Naive B cell (primary cell): Measurements from ENCODE around the gene MCRIP1. TPM values are rescaled to one million over a fixed set of nuclear protein-coding genes. Genes with fewer than 3 reads are reported as not detected.
A peak's percentile ranks its signal among the peaks of the same experiment; 100 is the strongest.

Experiments used
- ATAC-seq, 2 donors: fragments of 150-1000 bp; cut with Tn5 transposase; 2 replicates each; pipeline ENCODE4 v1.10.0; 2021; ENCODE audit warnings: low read depth in 2 of 2, mild to moderate bottlenecking in 2 of 2, moderate library complexity in 2 of 2
- DNase-seq: peaks from one replicate; pipeline ENCODE4 v3.0.0; 2022
- H3K27ac Mint-ChIP-seq, 6 donors: one replicate each; pipeline ENCODE4 v1.8.0; 2020 to 2022; ENCODE audit warnings: mild to moderate bottlenecking in 6 of 6, mixed read lengths in 6 of 6, moderate library complexity in 5 of 6, inconsistent platforms in 2 of 6
- H3K27me3 Mint-ChIP-seq, 3 donors: one replicate each; pipeline ENCODE4 v1.8.0; 2021 to 2022; ENCODE audit warnings: mixed read lengths in 3 of 3, mild to moderate bottlenecking in 1 of 3
- H3K36me3 Mint-ChIP-seq, 2 donors: one replicate each; pipeline ENCODE4 v1.8.0; 2020 to 2022; ENCODE audit warnings: mixed read lengths in 2 of 2, inconsistent platforms in 1 of 2, mild to moderate bottlenecking in 1 of 2
- H3K4me1 Mint-ChIP-seq, 3 donors: one replicate each; pipeline ENCODE4 v1.8.0; 2020 to 2022; ENCODE audit warnings: mixed read lengths in 3 of 3, inconsistent platforms in 1 of 3, mild to moderate bottlenecking in 1 of 3, moderate library complexity in 1 of 3
- H3K4me3 Mint-ChIP-seq, 8 donors: one replicate each; pipeline ENCODE4 v1.8.0; 2020 to 2022; ENCODE audit warnings: mild to moderate bottlenecking in 8 of 8, mixed read lengths in 8 of 8, moderate library complexity in 8 of 8, inconsistent platforms in 2 of 8
- H3K9me3 Mint-ChIP-seq, 7 donors: one replicate each; pipeline ENCODE4 v1.8.0; 2020 to 2022; ENCODE audit warnings: mixed read lengths in 7 of 7, mild to moderate bottlenecking in 5 of 7, inconsistent platforms in 2 of 7, moderate library complexity in 1 of 7
- polyA plus RNA-seq, 6 donors: library from polyadenylated mRNA; unstranded; fragments of 300-500 nt; fragmentation: Illumina TruSeq; gene quantifications; one replicate each; pipeline ENCODE4 v1.2.3, GENCODE V29; 2021; ENCODE audit warnings: low read depth in 6 of 6

MCRIP1 gene
- polyA plus RNA-seq, 6 donors from 2014 or later = 66.2 to 114 (median 77.4) TPM

GRCh38 chr17:81858170-81858966 is 25.3 kb upstream of the MCRIP1 start:
- H3K4me1 Mint-ChIP-seq = peaks cover 17 to 46% (median 33%) of the 10 kb centered on the region in 3 donors
- peak overlapping the region in 6 of 8 donors; percentile 43 to 94 (median 86) for H3K4me3 Mint-ChIP-seq
- H3K9me3 Mint-ChIP-seq = no peaks in the 10 kb centered on the region
- H3K27me3 Mint-ChIP-seq = no peaks in the 10 kb centered on the region
- H3K27ac Mint-ChIP-seq = peak overlapping the region in 1 of 6 donors; percentile 33
- DNase-seq (no peak), ATAC-seq (no peak)
- peaks cover 0 to 7% of the 10 kb centered on the region in 2 donors for H3K36me3 Mint-ChIP-seq

- Mint-ChIP-seq H3K27ac (no peak overlapping the region), H3K4me1 (peaks cover 9 to 31% (median 16%) of the 10 kb centered on the region in 3 donors), H3K9me3 (no peaks in the 10 kb centered on the region), H3K4me3 (peak overlapping the region in 1 of 8 donors; percentile 33), H3K27me3 (no peaks in the 10 kb centered on the region), H3K36me3 (peaks cover 0 to 7% of the 10 kb centered on the region in 2 donors)
- no peak for DNase-seq
- peak in 1 of 2 donors; percentile 41 for ATAC-seq
Measured at GRCh38 chr17:81854974-81855774, 22.1 kb upstream of the MCRIP1 start.

DNA sequence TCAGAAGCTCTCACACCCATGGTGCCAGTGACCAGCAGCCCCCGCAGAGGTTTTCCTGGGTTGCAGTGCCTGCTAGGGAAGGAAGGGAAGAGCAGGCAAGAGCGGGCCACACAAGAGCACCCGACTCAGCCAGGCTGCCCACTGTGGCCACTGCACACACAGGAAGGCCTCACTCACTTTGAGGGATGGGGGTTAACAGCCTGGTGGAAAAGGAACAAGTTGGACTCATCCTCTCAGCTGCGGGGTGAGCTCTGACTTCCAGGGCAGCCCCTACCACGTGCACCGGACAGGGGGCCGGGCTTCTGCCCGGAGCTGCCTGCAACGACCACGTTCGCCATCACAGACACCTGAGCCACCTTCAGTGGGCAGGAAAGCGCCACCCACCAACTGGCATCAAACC is 19.1 kb upstream of the MCRIP1 start:
- H3K9me3 Mint-ChIP-seq = no peaks in the 10 kb centered on the region
- ATAC-seq (no peak), DNase-seq (no peak)
- no peak overlapping the region for H3K4me3 Mint-ChIP-seq
- H3K4me1 Mint-ChIP-seq = peaks cover 3 to 7% (median 6%) of the 10 kb centered on the region in 3 donors
- no peak overlapping the region for H3K27ac Mint-ChIP-seq
- no peaks in the 10 kb centered on the region for H3K36me3 Mint-ChIP-seq
- H3K27me3 Mint-ChIP-seq = no peaks in the 10 kb centered on the region

DNA sequence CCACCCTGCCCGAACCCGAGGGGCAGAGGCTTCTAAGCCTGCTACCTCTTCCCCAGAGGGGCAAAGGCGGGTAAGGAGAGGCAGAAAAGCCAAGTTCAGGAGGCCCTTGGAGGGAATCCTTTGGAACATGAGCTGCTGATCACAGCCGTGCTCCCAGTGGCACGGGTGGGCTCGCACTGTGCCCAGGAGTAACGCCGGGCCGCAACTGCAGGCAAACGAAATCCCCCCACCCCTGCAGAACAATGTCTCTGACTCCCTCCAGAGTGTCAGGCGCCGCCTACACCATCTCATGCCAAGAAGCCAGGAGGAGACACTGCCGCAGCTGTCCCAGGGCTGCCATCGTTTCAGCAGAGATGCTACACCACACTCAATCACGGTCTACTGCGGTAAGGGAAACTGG is 18.3 kb upstream of the MCRIP1 start:
- H3K4me1 Mint-ChIP-seq = peaks cover 3 to 7% (median 6%) of the 10 kb centered on the region in 3 donors

GRCh38 chr17:81849457-81849856 is 16.4 kb upstream of the MCRIP1 start:
- no peak for DNase-seq
- Mint-ChIP-seq H3K4me3 (no peak overlapping the region), H3K27me3 (no peaks in the 10 kb centered on the region), H3K4me1 (peaks cover 0 to 3% (median 0%) of the 10 kb centered on the region in 3 donors), H3K9me3 (no peaks in the 10 kb centered on the region), H3K36me3 (no peaks in the 10 kb centered on the region), H3K27ac (no peak overlapping the region)
- ATAC-seq = no peak

More for the DNA sequence above, 18.3 kb upstream of the MCRIP1 start:
- no peaks in the 10 kb centered on the region for H3K36me3 Mint-ChIP-seq
- H3K4me3 Mint-ChIP-seq = no peak overlapping the region
- peak overlapping the region in 2 of 6 donors; percentile 36 to 68 for H3K27ac Mint-ChIP-seq
- no peak for ATAC-seq
- no peak for DNase-seq
- no peaks in the 10 kb centered on the region for H3K9me3 Mint-ChIP-seq
- no peaks in the 10 kb centered on the region for H3K27me3 Mint-ChIP-seq

DNA sequence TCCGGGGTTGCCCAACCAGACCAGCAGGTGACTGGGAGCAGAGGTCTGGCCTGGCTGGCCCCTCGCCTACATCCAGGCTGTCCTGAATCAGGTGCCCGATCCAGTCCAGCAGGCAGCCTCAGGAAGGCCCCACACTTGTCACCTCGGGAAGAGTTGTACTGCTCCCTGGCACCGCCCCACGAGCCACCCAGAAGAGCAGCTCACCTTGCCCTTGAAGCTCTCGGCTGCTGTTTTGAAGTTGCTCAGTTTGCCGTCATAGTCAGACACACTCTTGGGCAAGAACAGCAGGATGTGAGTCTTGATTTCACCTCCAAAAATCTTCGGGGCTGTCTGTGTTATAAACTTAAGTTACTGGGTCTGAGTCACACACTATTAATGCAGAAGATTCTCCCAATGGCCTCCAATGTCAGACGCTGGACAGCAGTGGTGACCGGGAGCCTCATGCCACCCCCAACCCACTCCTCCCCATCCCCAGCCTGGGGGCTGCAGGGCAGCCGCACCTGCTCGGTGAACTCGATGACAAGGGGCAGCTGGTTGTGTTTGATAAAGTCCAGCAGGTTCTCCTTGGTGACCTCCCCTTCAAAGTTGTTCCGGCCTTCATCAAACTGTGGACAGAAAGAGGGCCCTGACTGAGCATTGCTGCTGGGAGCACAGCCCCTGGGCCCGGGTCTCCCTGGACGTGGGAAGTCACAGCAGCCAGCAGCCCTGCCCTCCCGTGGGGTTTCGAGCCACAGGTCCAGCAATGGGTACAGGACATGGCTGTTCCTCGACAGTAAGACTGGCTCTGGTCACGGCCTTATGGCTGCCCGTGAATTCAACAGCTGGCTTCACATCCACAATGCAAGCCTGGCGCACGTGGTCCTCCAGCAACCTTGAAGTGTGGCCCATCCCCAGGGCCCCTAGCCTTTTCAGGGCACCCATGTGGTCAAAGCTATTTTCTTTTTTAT is 13.9 kb upstream of the MCRIP1 start:
- ATAC-seq (no peak), DNase-seq (no peak)
- H3K4me1 Mint-ChIP-seq = peaks cover 0 to 3% (median 0%) of the 10 kb centered on the region in 3 donors
- H3K27me3 Mint-ChIP-seq = no peaks in the 10 kb centered on the region
- no peak overlapping the region for H3K4me3 Mint-ChIP-seq
- H3K9me3 Mint-ChIP-seq = no peaks in the 10 kb centered on the region
- H3K27ac Mint-ChIP-seq = peak overlapping the region in 1 of 6 donors; percentile 30
- no peaks in the 10 kb centered on the region for H3K36me3 Mint-ChIP-seq

- no peaks in the 10 kb centered on the region for H3K36me3 Mint-ChIP-seq
- H3K9me3 Mint-ChIP-seq = no peaks in the 10 kb centered on the region
- no peak for DNase-seq
Measured at GRCh38 chr17:81845881-81846742, 13.0 kb upstream of the MCRIP1 start.

GRCh38 chr17:81845361-81845760 is 12.3 kb upstream of the MCRIP1 start:
- Mint-ChIP-seq H3K4me3 (no peak overlapping the region), H3K4me1 (no peaks in the 10 kb centered on the region), H3K27ac (no peak overlapping the region), H3K27me3 (no peaks in the 10 kb centered on the region), H3K36me3 (no peaks in the 10 kb centered on the region), H3K9me3 (no peaks in the 10 kb centered on the region)
- DNase-seq (no peak), ATAC-seq (no peak)

More at GRCh38 chr17:81845881-81846742, 13.0 kb upstream of the MCRIP1 start:
- no peak for ATAC-seq
- no peaks in the 10 kb centered on the region for H3K4me1 Mint-ChIP-seq
- H3K27me3 Mint-ChIP-seq = no peaks in the 10 kb centered on the region
- no peak overlapping the region for H3K27ac Mint-ChIP-seq
- H3K4me3 Mint-ChIP-seq = no peak overlapping the region

DNA sequence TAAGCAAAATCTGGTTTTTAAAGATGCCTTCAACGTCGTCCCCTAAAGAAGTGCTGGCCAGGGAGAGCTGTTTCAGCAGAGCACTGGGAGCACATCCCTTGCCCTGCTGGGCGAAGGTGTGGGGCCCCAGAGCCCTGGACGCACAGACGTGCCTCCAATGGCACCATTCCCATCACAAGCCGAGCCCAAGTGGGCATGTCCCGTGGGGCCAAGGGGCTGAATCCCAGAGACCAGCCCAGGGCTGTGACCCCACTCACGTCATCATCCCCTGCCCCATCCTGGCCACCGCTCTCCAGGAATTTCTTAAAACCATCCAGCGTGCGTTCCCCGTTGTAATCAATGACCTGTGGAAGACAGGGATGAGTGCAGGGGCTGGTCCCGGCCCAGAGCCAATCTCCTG is 11.8 kb upstream of the MCRIP1 start:
- DNase-seq (no peak), ATAC-seq (no peak)
- no peaks in the 10 kb centered on the region for H3K9me3 Mint-ChIP-seq
- H3K4me3 Mint-ChIP-seq = no peak overlapping the region
- no peak overlapping the region for H3K27ac Mint-ChIP-seq
- no peaks in the 10 kb centered on the region for H3K4me1 Mint-ChIP-seq
- H3K27me3 Mint-ChIP-seq = no peaks in the 10 kb centered on the region
- no peaks in the 10 kb centered on the region for H3K36me3 Mint-ChIP-seq

GRCh38 chr17:81844327-81844851 is 11.3 kb upstream of the MCRIP1 start:
- no peaks in the 10 kb centered on the region for H3K27me3 Mint-ChIP-seq
- H3K27ac Mint-ChIP-seq = no peak overlapping the region
- H3K36me3 Mint-ChIP-seq = no peaks in the 10 kb centered on the region
- ATAC-seq (no peak), DNase-seq (no peak)
- no peaks in the 10 kb centered on the region for H3K4me1 Mint-ChIP-seq
- H3K4me3 Mint-ChIP-seq = no peak overlapping the region
- H3K9me3 Mint-ChIP-seq = no peaks in the 10 kb centered on the region

- no peaks in the 10 kb centered on the region for H3K36me3 Mint-ChIP-seq
- no peaks in the 10 kb centered on the region for H3K9me3 Mint-ChIP-seq
- DNase-seq = no peak
- no peak for ATAC-seq
- H3K4me3 Mint-ChIP-seq = no peak overlapping the region
- no peaks in the 10 kb centered on the region for H3K4me1 Mint-ChIP-seq
- no peak overlapping the region for H3K27ac Mint-ChIP-seq
- H3K27me3 Mint-ChIP-seq = no peaks in the 10 kb centered on the region
Measured at GRCh38 chr17:81843713-81844326, 10.7 kb upstream of the MCRIP1 start.
